GM12878 (cell line): ENCODE data around the gene SRF.

Source experiments
- CEBPZ ChIP-seq: fragments of 150-350 bp; IDR thresholded peaks from 2 replicates; pipeline ENCODE4 v1.6.1; 2016; ENCODE audit warnings: low read depth, low read length
- CREB1 ChIP-seq: IDR thresholded peaks from 2 replicates; pipeline ENCODE4 v1.6.1; 2012; ENCODE audit warnings: low read depth, mild to moderate bottlenecking, inconsistent platforms
- CTCF ChIP-seq, 3 experiments: IDR thresholded peaks in 2 of 3; conservative IDR thresholded peaks in 1 of 3; 2 replicates each; pipeline ENCODE4 v1.5.1; 2011; ENCODE audit warnings: low read depth in 3 of 3, low read length in 3 of 3, mild to moderate bottlenecking in 3 of 3, control low read depth in 2 of 3, moderate library complexity in 2 of 3, inconsistent platforms in 1 of 3, mixed read lengths in 1 of 3; ENCODE audit not compliant: control insufficient read depth in 2 of 3, insufficient read depth in 1 of 3; ENCODE audit errors: extremely low read depth in 1 of 3
- ESRRA ChIP-seq: IDR thresholded peaks from 2 replicates; pipeline ENCODE4 v1.6.1; 2012; ENCODE audit warnings: mild to moderate bottlenecking, low read length, improper control_type of control experiment
- MXI1 ChIP-seq: fragments of 150-350 bp; IDR thresholded peaks from 2 replicates; pipeline ENCODE4 v1.6.1; 2011; ENCODE audit warnings: low read depth, mild to moderate bottlenecking, inconsistent platforms, low read length, improper control_type of control experiment
- RAD51 ChIP-seq: fragments of 450-650 bp; IDR thresholded peaks from 2 replicates; pipeline ENCODE4 v1.6.1; 2016; ENCODE audit warnings: moderate library complexity, mild to moderate bottlenecking, inconsistent platforms
- RB1 ChIP-seq: fragments of 450-650 bp; formaldehyde crosslinking; IDR thresholded peaks from 2 replicates; pipeline ENCODE4 v1.6.1; 2017; ENCODE audit warnings: mild to moderate bottlenecking, borderline replicate concordance
- SP1 ChIP-seq: IDR thresholded peaks from one replicate; pipeline ENCODE4 v1.6.1; 2011; ENCODE audit warnings: low read depth, low read length
- SREBF2 ChIP-seq: IDR thresholded peaks from 2 replicates; pipeline ENCODE4 v1.6.1; 2012; ENCODE audit warnings: mild to moderate bottlenecking, low read length
- TAF1 ChIP-seq: IDR thresholded peaks from 2 replicates; pipeline ENCODE4 v1.6.1; 2011; ENCODE audit warnings: mild to moderate bottlenecking, low read depth, low read length, borderline replicate concordance
- ZBTB33 ChIP-seq: fragments of 450-650 bp; IDR thresholded peaks from 2 replicates; pipeline ENCODE4 v1.6.1; 2017; ENCODE audit warnings: mild to moderate bottlenecking
- ZNF592 ChIP-seq: fragments of 450-650 bp; IDR thresholded peaks from 2 replicates; pipeline ENCODE4 v1.6.1; 2017; ENCODE audit warnings: mild to moderate bottlenecking, moderate library complexity

GRCh38 chr6:43200541-43200940 is 29.5 kb downstream of the SRF start:
- TF ChIP-seq RB1 (no peak), CTCF (IDR thresholded peaks at IDR 0.05 in 2 of 3, conservative IDR thresholded peaks at IDR 0.05 in 1 of 3; ENCODE audit: control insufficient read depth in 2 of 3, extremely low read depth in 1 of 3, insufficient read depth in 1 of 3, low read depth in 3 of 3, low read length in 3 of 3) (no peak), ZNF592 (no peak), ESRRA (no peak), CEBPZ (no peak), ZBTB33 (no peak), SP1 (no peak), RAD51 (no peak), CREB1 (no peak), MXI1 (no peak), SREBF2 (no peak), TAF1 (no peak)
